SKM-1 (cell line): ENCODE results near the gene MARCHF3.
"Not testable (repeated sequence)": the region's sequence is repeated elsewhere in the genome, so short reads cannot be mapped to it uniquely, and the experiment has no call there.

Experiments
- DNase-seq: peaks from one replicate; lab custom pipeline; 2025; ENCODE audit not compliant: unreplicated experiment; lab: John Stamatoyannopoulos, UW

The MARCHF3 gene

GRCh38 chr5:126921241-126922091 lies 108.9 kb downstream of the MARCHF3 start:
- DNase-seq: no peak

- no peak for DNase-seq
Observed at GRCh38 chr5:126920291-126920690, 110.1 kb downstream of the MARCHF3 start.

GRCh38 chr5:126919566-126919965 lies 110.8 kb downstream of the MARCHF3 start:
- DNase-seq: no peak

- no peak for DNase-seq
Observed at GRCh38 chr5:126918615-126918957, 111.8 kb downstream of the MARCHF3 start.

GRCh38 chr5:126917918-126918614 lies 112.3 kb downstream of the MARCHF3 start:
- DNase-seq: no peak

GRCh38 chr5:126915496-126915895 lies 114.9 kb downstream of the MARCHF3 start:
- DNase-seq: no peak

GRCh38 chr5:126914801-126915436 lies 115.4 kb downstream of the MARCHF3 start:
- DNase-seq: no peak

GRCh38 chr5:126912616-126913200 lies 117.7 kb downstream of the MARCHF3 start:
- DNase-seq: no peak

GRCh38 chr5:126911986-126912385 lies 118.4 kb downstream of the MARCHF3 start:
- no peak for DNase-seq

GRCh38 chr5:126909856-126910255 lies 120.5 kb downstream of the MARCHF3 start:
- DNase-seq: no peak

GRCh38 chr5:126904407-126904806 lies 126.0 kb downstream of the MARCHF3 start:
- DNase-seq: not testable (repeated sequence)

- DNase-seq: no peak
Observed at GRCh38 chr5:126900796-126901195, 129.6 kb downstream of the MARCHF3 start.

- no peak for DNase-seq
Observed at GRCh38 chr5:126899476-126899875, 130.9 kb downstream of the MARCHF3 start.

- no peak for DNase-seq
Observed at GRCh38 chr5:126897851-126898630, 132.3 kb downstream of the MARCHF3 start.

GRCh38 chr5:126896170-126896702 lies 134.1 kb downstream of the MARCHF3 start:
- no peak for DNase-seq

GRCh38 chr5:126895712-126896111 lies 134.6 kb downstream of the MARCHF3 start:
- DNase-seq: not testable (repeated sequence)

GRCh38 chr5:126890414-126890813 lies 139.9 kb downstream of the MARCHF3 start:
- DNase-seq: not testable (repeated sequence)

- no peak for DNase-seq
Observed at GRCh38 chr5:126888175-126888574, 142.2 kb downstream of the MARCHF3 start.

- no peak for DNase-seq
Observed at GRCh38 chr5:126884269-126884819, 146.0 kb downstream of the MARCHF3 start.

GRCh38 chr5:126883564-126884245 lies 146.7 kb downstream of the MARCHF3 start:
- no peak for DNase-seq
